ENCODE data around the gene LIMS2.
A peak's percentile ranks its signal among the peaks of the same experiment; 100 is the strongest.

- no peak for TF ChIP-seq POLR2A (IDR thresholded peaks at IDR 0.05)
- peak in 2 of 3 donors; percentile 16 to 42 for TF ChIP-seq POLR2AphosphoS5 (IDR thresholded peaks at IDR 0.05)
Measured at GRCh38 chr2:127701651-127702394, 26.5 kb upstream of the LIMS2 start.

Measured in breast epithelium (tissue), 3 donors.